ENCODE data around the gene XRCC4. TPM values are rescaled to one million over a fixed set of nuclear protein-coding genes. Genes with fewer than 3 reads are reported as not detected.

Gene XRCC4
- total RNA-seq, 1 donor from 2014 or later: not detected

- DNase-seq (ENCODE audit: low spot score in 2 of 2): no peak
- H3K27ac ChIP-seq: no peak overlapping the region
- TF ChIP-seq CTCF (IDR thresholded peaks at IDR 0.05): no peak
- H3K27me3 ChIP-seq: no peaks in the 10 kb centered on the region
- intact Hi-C loops (cut with DNase I): no loop called here
- no peaks in the 10 kb centered on the region for H3K9me3 ChIP-seq
- H3K4me3 ChIP-seq: no peak overlapping the region
- peaks cover 0 to 2% of the 10 kb centered on the region in 2 donors for H3K36me3 ChIP-seq
- no peaks in the 10 kb centered on the region for H3K4me1 ChIP-seq
These were observed 29.1 kb upstream of the XRCC4 start for GRCh38 chr5:83048277-83048676.

GRCh38 chr5:83048811-83049210, 28.5 kb upstream of the XRCC4 start:
- Histone ChIP-seq H3K36me3 (peaks cover under 1 to 2% of the 10 kb centered on the region in 2 donors), H3K27me3 (no peaks in the 10 kb centered on the region), H3K4me3 (no peak overlapping the region), H3K27ac (no peak overlapping the region), H3K9me3 (no peaks in the 10 kb centered on the region), H3K4me1 (no peaks in the 10 kb centered on the region)
- no peak for TF ChIP-seq CTCF (IDR thresholded peaks at IDR 0.05)
- no peak for DNase-seq (ENCODE audit: low spot score in 2 of 2)
- intact Hi-C loops (cut with DNase I): no loop called here

- TF ChIP-seq CTCF (IDR thresholded peaks at IDR 0.05): no peak
- Histone ChIP-seq H3K4me1 (no peaks in the 10 kb centered on the region), H3K36me3 (peaks cover 2 to 7% of the 10 kb centered on the region in 2 donors), H3K27ac (no peak overlapping the region), H3K4me3 (no peak overlapping the region), H3K27me3 (no peaks in the 10 kb centered on the region), H3K9me3 (no peaks in the 10 kb centered on the region)
- intact Hi-C loops (cut with DNase I): no loop called here
- DNase-seq (ENCODE audit: low spot score in 2 of 2): no peak
These were observed 27.9 kb upstream of the XRCC4 start for GRCh38 chr5:83049370-83049885.

GRCh38 chr5:83050723-83051340, 26.5 kb upstream of the XRCC4 start:
- no peak for TF ChIP-seq CTCF (IDR thresholded peaks at IDR 0.05)
- Histone ChIP-seq H3K27ac (no peak overlapping the region), H3K36me3 (peaks cover 2 to 10% of the 10 kb centered on the region in 2 donors), H3K4me3 (no peak overlapping the region), H3K9me3 (no peaks in the 10 kb centered on the region), H3K27me3 (no peaks in the 10 kb centered on the region), H3K4me1 (no peaks in the 10 kb centered on the region)
- DNase-seq (ENCODE audit: low spot score in 2 of 2): no peak
- intact Hi-C loops (cut with DNase I): no loop called here

GRCh38 chr5:83055166-83055565, 22.2 kb upstream of the XRCC4 start:
- no peaks in the 10 kb centered on the region for H3K27me3 ChIP-seq
- peaks cover 0 to 9% of the 10 kb centered on the region in 2 donors for H3K4me1 ChIP-seq
- DNase-seq (ENCODE audit: low spot score in 2 of 2): no peak
- peaks cover 8 to 10% of the 10 kb centered on the region in 2 donors for H3K36me3 ChIP-seq
- no peaks in the 10 kb centered on the region for H3K9me3 ChIP-seq
- no peak for TF ChIP-seq CTCF (IDR thresholded peaks at IDR 0.05)
- intact Hi-C loops (cut with DNase I): no loop called here
- H3K4me3 ChIP-seq: no peak overlapping the region
- no peak overlapping the region for H3K27ac ChIP-seq
